HG03432 (cell line): ENCODE results near the gene RNF212.

Experiments used
- ATAC-seq: cut with Tn5 transposase; IDR thresholded peaks from one replicate; pipeline ENCODE4 v1.9.1; 2021; ENCODE audit warnings: mild to moderate bottlenecking, moderate library complexity; ENCODE audit not compliant: unreplicated experiment

The RNF212 gene

DNA sequence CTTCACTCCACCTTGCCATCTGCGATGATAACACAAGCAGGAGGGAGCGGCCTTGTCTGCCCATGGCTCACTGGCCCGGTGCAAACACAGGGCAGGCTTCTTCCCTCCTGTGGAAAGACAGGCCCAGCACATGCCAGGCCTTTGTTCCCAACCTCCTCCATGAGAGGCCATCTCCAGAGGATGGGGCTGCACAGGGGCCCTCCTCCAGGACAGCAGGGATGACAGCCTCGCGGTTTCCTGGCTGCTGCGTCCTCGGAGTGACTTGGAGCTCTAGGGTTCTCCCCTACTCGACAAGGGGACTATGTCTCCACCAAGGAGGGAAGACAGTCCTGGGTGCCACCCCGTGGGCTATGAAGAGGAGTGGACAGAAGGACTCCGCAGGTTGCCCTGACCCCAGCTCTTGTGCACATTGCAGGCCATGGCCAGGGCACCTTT lies 21.8 kb downstream of the RNF212 start:
- no peak for ATAC-seq

DNA sequence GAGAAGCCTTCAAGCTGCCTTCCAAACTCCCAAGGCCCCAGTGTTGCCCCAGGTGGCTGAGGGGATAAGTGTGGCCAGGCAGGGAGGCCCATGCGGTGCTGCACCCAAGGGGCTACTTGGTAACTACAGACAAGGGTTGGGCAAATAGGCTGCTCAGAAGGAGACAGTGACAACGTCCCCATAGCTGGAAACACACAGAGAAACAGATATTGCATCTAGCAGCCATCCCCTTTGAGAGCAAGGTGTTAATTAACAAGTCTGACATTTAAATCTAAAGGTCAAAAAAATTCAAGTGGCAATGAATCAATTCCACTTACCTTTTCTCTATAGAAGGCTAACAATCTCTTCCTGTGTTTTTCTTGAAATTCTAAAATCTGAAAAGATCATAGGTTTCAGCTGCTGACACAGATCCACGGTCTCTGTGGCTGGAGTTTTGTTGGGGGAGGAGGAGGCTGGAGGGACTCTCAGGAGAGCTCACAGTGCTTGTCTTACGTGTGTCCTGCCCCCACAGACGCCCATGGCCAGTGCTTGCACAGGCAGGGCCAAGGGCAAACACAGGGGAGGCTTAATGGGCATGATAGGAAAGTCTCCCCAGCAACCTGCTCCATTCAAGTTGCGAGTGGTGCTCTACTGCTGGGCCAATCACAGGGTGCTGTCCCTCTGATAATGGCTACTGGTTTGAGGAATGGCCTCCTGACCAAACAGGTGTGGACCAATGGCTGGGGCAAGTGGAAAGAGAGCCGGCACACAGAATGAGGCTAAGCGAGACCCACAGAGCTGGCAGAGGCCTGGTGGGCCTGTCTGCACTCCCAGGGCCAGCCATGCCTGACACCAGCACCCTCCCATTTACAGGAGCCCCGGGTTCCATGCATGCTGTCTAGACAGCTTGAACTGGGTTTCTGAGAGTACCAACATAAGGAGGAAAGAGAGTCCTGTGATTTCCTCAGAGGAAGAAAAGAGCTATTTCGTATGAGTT lies 22.6 kb downstream of the RNF212 start:
- ATAC-seq: no peak

DNA sequence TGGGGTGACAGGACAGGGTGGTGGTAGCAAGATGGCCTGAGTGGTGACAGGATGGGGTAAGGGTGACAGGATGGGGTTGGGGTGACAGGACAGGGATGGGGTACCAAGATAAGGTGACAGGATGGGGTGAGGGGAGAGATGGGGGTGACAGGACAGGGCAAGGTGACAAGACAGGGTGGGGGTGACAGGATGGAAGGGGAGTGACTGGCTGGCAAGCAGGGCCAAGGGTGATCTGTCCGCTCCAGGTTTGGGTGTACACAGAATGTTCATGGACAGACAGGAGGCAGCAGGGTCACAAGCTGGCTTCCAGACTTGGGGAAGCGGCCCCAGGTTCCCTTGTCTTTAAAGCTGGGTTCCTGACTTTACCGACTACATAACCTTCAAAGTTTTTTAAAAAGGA lies 23.3 kb downstream of the RNF212 start:
- ATAC-seq: no peak

DNA sequence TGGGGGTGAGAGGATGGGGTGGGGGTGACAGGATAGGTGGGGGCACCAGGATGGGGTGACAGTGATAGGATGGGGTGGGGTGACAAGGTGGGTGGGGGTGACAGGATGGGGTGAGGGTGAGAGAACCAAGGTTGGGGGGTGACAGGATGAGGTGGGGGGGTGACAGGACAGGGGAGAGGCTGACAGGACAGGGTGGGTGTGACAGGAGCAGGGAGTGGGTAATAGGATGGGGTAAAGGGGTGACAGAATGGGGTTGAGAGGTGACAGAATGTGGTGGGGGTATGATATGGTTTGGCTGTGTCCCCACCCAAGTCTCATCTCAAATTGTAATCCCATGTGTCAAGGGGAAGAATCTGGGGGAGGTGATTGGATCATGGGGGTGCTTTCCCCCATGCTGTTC lies 26.0 kb downstream of the RNF212 start:
- no peak for ATAC-seq

DNA sequence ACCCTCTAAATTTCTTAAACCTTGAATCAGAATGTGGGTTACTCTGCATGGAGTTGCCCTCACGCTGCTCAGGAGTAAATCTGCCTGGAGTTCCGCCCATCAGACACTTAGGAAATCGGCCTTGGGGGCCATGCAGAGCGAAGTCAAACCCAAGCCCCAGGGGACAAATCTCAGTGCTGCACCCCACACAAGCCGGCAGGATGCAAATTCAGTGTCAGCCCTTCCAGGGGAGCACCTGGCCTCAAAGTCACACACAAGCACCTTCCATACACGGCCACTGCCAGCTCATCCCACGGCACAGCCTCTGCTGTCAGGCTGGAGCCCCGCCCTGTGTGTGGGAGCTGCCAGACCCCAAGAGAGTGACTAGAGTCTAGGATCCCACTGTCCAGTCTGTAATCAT lies 27.4 kb downstream of the RNF212 start:
- ATAC-seq: no peak

DNA sequence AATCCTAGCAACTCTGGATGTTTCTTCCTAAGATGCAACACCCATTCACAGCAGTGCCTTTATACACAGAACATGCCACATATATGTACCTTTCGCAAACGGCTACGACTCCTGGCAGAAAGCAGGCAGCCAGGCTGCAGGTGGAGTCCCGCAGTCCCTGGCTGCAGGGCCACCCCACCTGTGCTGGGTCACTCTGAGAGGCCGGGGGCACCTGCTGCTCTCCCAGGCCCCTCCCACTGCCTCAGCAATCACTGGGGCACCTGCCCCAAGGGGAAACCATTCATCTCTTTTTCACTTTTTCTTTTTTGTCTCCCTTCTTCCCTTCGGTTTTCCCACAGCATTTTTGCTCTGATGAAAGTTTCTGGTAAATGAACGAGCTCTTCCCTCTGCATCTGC lies 28.0 kb downstream of the RNF212 start:
- no peak for ATAC-seq

DNA sequence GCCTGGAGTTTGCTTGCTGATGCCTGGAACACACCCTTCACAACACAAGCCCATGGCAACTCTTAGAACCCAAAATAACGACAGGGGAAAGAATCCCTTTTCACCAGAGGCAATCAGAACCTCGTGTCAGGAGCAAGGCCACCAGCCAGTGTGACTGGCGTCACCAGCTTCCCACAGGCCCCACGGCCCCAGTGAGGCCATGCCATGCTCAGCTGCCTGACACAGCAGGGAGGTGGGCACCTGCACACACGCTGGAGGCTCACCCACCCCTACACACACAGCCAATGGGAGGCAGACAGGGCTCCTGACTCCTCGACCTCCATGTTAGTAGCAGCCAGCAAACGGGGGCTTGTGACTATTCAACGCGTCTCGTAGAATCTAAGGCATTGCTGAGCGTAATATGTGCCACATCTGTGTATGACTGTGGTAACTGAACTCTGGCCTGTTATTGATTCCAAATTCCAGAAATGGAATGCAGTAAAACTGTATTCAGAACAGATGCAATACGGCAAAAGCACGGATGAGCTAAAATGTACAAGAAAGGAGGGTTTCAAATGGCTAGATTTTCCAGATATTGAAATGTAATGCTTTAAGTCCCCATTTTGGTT lies 28.5 kb downstream of the RNF212 start:
- no peak for ATAC-seq

DNA sequence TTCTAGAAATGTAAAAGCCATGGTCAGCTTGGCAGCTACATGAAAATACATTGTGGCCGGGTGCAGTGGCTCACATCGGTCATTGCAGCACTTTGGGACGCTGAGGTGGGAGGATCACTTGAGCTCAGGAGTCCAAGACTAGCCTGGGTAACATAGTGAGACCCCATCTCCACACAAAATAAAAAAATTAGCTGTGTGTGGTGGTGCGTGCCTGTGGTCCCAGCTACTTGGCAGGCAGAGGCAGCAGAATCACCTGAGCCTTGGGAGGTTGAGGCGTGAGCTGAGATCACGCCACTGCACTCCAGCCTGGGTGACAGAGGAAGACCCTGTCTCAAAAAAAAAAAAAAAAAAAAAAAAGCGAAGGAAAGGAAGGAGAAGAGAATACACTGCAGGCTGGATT lies 29.0 kb downstream of the RNF212 start:
- no peak for ATAC-seq

DNA sequence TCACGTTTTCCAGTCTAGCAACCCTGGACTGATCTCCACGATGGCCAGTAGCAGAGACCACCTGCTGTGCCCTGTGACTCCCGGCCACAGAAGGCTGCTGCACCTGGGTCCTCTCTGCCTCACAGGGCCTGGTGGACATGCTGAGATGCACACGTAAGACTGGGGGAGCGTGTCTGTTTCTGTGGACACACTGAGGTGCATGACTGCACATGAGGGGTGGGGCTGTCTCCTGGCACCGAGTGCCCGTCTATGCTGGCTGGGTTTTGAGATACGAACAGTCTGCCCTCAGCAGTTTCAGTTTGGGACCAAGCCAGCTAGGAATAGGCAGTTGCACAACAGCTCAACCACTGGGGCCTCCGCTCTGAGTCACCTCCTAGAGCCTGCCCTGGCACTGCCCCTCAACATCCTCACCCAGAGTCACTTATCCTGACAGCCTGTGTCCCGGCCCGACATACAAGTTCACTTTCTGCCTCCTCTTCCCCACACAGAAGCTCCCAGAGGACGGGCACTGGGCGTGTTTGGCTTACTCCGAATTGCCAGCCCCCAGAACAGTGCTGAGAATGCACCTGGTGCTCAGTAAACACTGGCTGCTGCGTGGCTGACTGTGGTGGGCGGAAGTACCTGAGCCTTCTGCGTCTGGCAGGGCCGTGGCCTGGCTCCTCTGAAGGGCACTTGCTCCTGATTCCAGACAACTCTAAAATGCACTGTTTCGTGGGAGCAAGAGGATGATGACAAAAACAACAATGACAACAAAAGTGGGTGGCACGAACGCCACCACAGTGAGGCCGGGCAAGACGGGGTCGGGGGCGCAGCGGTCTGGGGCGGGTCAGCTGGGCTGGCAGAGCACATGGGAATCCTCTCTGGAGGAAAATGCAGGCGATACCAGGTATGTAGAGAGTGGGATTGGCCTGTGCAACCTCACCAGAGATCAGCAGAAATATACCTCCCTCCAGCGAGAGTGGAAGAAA lies 30.9 kb downstream of the RNF212 start:
- ATAC-seq: no peak

DNA sequence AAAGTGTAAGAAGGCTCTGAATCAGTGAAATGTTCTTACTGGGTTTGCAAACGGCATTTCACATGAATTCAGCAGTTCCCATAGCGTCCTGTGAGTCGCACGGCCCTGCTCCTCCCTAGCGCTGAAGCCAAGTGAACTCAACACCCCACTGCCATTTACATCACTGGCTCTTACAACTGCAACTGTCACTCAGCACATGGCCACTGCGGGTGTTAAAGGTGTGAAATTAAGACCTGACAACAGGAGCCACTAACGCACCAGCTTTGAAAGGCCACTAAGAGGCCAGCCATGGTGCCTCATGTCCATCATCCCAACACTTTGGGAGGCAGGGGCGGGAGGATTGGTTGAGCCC lies 31.7 kb downstream of the RNF212 start:
- ATAC-seq: no peak

DNA sequence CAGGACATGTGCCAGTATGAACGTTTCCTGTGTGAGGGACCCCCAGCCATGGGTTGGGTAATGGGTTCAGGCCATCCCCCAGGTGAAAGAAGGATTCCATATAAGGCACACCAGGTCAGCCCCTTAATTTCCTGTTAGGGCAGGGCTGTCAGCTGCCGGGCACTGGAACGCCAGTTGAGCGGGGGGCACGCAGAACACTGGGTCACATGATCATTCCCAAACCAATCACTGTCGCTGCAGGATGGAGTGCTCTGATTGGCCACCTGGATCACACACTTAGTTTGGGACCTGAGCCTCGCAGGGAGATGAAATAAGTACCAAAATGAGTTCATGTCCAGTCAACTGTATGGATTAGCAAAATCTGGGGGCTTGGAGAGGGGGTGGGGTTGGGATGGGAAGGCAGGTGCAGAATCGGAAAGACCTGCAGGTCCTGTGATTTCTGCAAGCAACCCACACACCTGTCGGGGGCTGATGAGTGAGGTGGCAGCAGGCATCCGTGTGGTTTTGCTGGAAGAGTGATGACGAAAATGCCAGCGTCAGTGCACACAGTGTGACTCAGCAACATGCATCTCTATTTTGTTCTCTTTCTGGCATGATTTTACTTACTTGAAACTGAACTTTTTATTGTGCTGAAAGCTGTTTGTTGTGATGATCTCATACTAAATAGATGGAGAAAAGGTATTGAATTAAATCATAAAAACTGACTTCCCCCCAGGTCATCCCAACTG lies 32.2 kb downstream of the RNF212 start:
- no peak for ATAC-seq

DNA sequence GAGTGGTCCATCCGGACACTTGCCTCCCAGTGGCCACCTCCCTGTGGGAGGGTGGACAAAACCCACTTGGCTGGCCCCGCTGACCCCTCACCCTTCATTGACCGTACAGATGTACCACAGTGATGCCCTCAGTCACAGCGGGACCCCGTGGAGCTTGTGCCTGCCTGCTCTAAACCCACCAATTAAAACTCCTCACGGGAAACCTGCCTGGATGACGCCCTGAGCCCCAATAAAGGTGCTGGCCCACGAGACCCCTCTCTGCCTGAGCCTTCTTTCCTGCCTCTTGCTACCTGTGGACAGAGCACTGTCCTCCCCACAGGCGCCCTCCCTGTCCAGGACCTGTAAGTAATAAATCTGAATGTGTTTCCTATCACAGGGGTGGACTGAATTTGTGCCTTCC lies 32.9 kb downstream of the RNF212 start:
- no peak for ATAC-seq

DNA sequence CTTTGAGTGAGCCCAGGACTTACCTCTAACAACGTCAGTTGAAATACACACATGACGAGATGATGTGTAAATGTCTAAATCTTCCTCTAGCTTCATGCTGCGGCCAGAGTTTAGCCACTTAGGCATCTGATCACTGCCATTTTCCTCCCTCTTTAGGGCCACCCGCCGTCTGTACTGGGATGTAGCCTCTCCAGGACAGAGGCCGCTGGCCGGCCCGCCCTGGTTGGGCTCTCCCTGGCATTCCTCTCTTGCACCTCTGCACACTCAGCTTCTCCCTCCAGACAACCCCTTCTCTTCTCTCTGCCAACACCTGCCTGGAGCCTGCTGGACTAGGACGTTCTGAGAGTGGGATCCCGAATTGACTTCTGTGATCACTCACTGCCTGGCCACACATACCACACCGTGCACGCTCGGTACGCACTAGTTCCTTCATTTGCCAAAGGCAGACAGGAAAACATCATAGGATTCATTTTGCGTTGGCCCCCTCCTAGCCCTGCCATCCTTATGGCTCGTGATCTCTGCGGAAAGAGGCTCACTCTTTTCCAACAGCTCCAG lies 33.6 kb downstream of the RNF212 start:
- ATAC-seq: no peak

DNA sequence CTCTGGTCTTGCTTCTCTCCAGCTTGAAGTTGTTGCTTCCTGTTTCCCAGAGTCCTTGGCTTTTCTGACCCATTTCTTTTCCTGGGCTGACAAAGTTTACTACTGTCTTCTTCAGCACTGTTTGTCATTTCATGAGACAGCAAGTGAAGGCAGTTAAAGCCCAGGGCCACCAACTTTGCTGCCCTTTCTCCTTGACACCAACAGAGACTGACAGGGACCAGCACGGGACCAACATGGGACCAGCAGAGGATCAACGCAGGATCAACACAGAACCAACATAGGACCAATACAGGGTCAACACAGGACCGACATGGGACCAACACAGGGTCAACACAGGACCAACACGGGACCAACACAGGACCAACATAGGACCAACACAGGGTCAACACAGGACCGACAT lies 34.9 kb downstream of the RNF212 start:
- no peak for ATAC-seq

DNA sequence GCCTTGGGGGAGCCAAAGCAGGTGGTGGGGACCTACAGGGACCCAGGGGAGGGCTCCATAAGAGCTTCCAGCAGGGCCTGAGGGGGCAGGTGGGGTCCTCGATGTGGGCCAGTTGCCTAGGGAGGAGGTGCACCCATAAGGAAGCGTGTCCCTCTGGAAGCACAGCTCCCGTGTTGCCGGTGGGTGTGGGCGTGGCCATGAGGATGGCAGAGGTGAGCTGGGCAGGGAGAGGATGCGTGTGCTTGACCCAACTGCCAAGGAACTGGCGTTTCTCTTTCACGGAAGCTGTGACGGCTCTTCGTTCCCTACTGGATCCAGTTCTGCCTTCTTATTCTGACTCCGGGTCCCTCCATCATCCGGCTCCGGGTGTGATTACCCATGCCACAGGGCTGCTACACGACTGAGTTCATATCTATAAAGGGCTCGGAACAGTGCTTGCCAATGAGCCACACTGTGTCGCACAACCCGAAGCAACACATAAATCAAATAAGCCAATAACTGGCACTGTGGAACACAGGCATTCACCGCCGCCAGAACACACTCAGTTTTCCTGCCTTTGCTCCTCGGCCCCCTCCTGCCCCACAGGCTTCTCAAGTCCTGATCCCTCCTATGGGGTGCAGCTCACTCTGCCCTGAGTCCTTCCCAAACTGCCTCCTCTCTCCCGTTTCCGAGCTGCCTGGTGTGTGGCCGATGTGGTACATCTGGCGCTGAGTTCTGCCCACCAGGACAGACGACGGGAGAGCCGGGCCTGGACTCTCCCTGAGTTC lies 35.5 kb downstream of the RNF212 start:
- ATAC-seq: no peak

DNA sequence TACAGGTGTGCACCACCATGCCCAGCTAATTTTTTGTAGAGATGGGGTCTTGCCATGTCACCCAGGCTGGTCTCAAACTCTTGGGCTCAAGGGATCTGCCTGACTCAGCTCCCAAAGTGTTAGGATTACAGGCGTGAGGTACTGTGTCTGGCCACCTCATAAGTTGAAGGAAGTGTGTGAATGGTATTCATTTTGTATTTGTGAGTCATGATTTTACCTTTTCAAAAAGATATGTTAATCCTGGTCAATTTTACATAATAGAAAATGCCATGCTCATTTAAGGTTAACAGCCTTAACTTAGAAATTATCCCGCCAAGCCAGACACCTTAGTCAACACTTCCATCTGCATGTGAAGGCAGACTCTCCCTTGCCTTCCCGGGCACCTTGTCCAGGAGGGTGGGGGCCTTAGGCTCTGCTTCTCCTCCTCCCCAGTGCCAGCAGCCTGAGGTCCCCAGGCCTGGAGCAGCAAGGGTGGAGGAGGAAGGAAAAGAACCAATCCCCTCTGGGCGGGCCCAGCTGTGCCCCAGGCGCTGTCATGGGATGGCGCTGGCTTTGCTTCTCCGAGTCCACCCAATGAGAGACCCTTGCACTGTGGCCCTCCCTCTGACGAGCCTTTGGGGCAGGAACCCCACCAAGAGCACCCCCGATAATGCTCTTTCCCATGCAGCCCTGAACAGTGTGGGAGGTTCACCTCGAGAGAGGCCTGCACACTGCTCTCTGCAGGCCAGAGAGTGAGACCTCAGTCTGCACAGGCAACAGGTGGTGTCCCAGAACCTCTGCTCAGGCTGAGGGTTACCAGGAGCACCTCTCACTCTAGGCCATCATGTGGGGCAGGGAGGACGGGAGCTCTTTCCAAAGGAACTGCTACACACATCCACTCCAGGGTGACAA lies 37.3 kb downstream of the RNF212 start:
- ATAC-seq: no peak

DNA sequence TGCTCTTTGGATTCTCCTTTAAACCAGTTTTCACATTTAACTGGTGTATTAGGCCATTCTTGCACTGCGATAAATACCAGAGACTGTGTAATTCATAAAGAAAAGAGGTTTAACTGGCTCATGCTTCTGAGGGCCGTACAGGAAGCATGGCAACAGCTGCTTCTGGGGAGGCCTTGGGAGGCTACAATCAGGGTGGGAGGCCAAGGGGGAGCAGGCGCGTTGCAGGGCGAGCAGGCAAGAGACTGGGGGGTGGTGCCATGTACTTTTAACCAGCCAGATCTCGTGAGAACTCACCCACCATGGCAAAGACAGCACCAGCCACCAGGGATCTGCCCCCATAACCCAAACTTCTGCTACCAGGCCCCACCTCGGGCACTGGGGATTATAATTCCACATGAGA lies 38.1 kb downstream of the RNF212 start:
- ATAC-seq: no peak

DNA sequence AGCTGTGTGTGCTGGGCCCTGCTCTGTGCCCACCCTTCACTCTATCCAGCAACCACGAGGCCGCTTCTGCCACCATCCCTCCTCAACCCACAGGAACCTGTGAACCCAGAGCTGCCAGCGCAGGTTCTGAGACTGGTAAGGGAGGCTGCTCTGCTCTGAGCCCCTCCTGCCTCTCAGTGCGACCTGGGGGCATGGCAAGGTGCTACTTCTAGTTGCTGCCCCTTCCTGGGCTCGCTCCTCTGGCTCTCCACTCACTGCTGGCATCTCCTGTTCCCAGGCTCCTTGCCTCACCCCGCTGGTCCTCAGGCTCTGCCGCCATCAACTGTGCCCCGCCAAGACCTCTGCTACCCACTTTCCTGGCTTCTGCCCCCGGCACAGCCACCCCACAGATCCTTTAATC lies 39.3 kb downstream of the RNF212 start:
- ATAC-seq: no peak
